NCI-H2107 treated with DMSO at 0.1 percent for 48 hours (cell line): ENCODE data around the gene WWOX.

ENCODE experiments used
- DNase-seq: peaks from one replicate; lab custom pipeline; 2025; ENCODE audit not compliant: unreplicated experiment; lab: John Stamatoyannopoulos, UW

WWOX gene

DNA sequence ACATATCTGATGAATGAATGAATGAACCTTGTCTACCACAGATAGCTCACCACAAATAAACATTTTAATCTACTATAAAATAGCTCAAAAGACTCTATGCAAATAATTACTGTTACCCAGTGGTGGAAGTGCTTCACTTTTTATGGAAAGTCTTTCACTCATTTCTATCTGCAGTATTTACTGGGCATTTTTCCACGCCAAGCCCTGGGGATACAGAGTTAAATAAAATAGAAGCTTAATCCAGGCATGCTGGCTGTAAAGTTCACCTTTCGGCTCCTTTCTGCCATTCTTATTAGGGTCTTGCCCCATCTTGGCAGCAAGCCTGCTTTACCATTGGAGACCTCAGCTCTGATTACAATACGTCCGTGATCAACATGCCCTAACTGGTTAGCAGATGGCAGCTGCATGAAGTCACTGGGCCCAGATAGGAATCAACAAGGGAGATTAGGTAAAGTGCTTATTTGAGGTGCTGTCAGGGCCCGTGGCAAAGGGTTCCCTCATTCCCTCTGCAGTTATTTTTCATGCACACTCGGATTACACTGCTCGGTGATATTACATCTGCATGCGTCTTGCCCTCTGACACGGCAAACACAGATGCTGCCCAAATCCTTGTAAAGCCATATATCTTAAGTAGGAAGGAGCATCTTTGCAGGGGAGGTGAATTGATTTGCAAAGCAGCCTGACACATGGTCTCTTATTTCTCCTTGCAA lies 648.9 kb downstream of the WWOX start:
- DNase-seq = peak; percentile 75

DNA sequence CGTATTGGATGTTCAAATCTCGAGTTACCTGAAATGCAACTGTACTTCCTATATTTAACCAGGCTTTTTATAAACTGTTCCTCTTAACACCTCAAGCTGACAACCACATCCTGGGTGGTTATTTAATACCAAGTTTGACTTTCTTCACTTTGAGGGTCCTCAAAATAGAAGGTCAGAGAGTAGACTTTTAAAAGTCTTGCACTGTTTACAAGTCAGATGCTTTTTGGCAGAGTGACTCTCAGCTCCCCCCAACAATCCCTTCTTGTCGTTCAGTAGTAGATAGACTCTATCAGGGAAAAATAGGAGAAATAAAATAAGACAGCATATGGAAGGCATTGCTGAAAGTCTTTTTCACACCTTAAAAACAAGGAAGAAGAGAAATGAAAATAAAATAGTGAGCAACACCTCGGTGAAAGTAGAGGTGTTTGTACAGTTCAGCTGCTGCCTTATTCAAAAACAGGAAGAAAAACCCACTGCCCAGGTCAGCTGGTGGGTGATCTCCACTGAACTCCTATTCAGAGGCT lies 650.4 kb downstream of the WWOX start:
- DNase-seq = no peak

- no peak for DNase-seq
Measured at GRCh38 chr16:78750611-78751010, 651.2 kb downstream of the WWOX start.

DNA sequence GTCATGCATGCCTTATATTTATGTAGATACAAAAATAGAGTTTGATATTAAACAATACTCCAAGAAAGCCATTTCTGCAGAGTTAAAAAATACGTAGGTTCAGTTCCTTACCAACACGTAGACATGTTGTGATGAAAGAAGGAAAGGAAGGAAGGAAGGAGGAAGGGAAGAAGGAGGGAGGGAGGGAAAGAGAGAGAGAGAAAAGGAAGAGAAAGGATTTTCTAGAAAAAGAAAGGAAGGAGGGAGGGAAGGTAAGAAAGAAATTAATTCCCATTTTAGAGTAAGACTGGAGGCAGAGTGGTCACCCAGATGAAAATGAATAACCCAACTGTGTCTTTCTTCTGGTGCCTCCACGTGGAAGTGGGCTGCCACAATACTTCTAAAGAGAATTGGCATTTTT lies 652.1 kb downstream of the WWOX start:
- DNase-seq = no peak

DNA sequence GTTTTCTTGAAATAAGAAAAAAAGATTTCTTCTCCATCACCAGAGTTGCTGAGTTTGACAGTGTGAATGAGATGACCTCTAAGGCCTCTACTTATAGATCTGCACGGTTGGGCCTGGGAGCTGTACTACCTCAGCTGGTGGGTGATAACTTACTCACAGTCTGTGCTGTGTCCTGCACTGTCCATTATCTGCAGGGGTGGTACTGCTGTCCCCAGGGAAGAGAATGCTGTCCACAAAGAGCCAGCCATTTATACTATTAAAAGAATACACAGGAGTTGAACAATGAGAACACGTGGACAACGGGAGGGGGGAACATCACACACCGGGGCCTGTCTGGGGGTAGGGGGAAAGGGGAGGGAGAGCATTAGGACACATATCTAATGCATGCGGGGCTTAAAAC lies 655.3 kb downstream of the WWOX start:
- DNase-seq = no peak

DNA sequence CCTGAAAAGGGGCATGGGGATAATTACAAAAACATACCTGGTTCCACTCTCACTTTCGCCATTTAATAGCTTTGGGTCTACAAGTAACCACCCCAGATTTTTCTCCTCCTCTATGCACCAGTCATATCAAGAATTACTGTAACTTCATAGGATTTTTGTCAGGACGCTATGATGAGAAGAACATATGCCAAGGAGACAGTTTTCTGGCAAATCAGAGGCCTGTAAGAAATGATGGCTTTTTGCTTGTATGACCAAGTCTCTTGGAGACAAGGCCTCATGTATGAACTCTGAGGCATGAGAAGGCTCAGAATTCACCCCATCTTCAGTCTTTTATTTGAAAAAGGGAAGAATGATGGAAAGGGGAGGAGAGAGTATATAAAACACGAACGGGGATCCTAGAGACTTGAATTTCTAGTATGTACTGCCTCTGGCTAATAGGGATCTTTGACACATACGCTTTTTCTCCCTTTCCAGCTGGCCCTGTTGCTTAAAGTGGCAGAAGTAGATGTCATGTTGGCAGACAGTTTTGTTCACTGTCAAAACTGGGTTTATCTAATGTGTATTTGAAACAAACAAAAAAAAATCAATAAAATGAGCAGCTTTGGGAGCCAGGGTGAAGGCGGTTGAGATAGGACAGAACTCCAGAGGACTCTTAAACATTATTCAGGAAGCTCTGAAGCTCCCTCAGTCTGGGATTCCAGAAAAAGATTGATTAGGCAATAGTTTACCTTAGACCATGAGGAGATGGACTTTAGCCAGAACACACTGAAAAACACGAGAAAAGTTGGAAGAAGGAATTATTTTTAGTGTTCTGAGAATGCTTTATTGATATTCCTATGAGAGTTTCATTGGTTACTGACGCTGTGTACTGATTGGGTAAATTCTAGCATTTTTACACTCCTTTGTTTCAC lies 656.6 kb downstream of the WWOX start:
- DNase-seq = no peak

GRCh38 chr16:78759596-78759995 lies 660.1 kb downstream of the WWOX start:
- DNase-seq = no peak

GRCh38 chr16:78760611-78761010 lies 661.2 kb downstream of the WWOX start:
- DNase-seq = no peak

DNA sequence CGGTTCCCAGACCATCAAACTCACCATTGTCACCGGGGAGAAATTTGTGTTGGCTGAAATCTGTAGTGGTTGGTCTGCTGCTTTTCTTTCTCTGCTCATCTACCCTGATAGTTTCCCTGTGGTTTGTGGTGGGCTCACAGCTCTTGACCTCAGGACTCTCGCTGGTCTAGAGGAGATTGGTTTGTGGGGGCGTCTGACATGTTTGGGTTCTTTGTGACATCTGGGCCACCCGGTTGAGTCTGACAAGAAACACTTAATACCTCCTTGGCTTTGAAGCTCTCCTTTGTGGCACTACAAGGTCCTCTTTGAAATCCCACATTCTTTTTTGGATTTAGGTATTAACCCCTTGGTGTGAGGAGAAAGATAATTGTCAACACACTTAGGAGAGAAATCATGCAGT lies 662.0 kb downstream of the WWOX start:
- DNase-seq = no peak

GRCh38 chr16:78762222-78762621 lies 662.8 kb downstream of the WWOX start:
- DNase-seq = no peak

DNA sequence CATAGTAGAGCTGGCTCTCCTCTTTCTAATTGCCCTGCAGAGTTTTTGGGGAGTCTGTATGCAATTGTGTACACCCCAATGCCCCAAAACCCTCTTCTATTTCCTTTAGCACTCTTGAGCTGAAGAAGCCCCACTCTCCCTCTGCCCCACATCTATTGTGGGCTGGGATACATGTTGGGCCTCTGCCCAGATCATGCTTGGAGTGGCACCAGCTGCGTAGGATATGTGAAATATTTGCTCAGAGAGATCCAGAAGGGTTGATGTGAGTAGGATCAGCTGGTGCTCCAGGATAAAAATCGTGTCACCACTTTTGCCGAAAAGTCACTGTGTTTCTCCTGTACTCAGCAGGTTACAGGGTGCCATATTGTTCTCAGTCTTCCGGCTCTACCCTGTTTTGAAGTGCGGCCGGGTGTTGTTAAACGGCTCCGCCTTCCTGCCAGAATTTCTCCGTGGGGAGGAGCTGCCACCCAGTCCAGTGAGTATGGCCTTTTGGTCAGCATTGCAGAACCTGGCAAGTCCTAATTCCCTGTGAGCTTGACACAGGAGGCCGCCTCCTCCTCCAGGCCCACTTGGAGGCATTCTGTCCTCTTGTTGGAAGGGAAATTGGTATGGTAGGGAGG lies 664.5 kb downstream of the WWOX start:
- no peak for DNase-seq

DNA sequence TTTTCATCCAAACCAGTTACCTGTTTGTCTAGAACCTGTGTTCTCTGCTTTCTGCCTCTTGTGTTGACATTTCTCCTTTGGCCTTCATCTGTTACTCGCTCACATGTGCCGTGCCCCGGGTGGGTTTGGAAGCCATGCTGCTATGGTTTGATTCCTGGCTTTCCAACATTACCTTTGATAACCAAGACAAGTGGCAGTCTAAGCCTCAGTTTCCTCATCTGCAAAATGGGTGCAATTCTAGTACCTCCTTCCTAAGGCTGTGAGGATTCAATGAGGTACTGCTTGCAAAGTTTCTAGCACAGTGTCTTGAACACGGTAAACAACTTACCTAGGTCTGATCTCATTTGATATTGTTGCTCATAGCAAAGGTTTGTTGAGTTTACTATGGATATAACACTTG lies 665.0 kb downstream of the WWOX start:
- DNase-seq = no peak

DNA sequence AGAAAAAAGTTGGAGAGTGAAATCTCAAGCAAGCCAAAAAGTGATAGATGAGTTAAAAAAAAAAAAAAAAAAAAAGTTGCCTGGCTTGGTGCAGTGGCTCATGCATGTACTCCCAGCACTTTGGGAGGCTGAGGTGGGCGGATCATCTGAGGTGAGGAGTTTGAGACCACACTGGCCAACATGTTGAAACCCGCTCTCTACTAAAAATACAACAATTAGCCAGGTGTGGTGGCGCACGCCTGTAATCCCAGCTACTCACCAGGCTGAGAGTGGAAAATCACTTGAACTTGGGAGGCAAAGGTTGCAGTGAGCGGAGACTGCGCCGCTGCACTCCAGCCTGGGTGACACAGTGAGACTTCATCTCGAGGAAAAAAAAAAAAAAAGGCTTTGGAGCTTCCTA lies 668.8 kb downstream of the WWOX start:
- DNase-seq = no peak

DNA sequence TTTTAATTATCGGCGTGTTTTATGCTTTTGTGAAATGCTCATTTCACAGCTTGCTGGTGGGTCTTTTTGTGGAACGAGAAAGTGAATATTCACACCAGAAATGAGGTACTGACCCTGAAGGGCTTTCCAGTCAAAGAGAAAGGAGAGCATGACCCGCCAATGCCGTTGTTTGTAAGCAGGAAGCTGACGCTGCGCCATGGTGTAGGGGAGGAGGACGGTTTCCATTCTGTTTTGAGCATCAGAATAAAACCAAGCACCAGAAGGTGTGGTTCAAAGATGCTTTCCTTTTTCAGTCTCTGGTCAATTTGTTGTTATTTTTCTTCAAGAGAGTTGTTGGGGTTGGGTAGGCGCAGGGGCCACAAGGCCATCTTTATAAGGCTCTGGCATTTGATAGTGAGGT lies 669.3 kb downstream of the WWOX start:
- no peak for DNase-seq

DNA sequence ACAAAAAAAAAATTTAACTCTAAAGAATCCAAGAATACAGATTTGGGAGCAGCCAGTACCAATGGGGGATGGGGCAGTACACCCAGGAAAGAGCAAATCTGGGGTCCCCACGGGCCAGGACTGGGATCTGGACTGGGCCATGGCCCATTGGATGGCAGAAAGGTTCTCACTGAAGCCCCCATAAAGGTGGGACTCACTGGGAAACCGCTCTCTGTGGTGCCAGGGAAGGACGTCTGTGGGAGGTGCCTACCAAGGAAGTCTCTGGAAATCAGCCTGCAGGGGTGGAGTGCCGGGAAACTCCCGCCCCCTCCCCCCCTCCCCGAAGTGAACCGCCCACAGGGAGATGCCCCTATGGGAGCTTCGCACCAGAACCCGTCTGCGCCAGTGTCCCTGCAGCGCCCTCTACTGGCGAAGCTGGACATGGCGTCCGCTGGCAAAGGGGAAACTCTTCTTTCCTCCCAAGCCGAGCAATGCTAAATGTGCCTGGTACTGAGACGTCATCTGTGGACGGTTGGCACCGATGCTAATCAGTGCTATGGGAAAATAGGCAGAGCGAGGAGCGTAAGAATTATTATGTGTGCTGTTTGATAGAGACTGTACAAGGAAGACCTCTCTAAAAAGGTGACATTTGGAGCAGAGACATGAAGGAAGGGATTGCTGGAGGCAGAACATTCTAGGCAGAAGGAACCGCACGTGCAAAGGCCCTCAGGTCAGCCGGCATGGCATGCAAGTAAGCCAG lies 671.1 kb downstream of the WWOX start:
- DNase-seq = no peak

DNA sequence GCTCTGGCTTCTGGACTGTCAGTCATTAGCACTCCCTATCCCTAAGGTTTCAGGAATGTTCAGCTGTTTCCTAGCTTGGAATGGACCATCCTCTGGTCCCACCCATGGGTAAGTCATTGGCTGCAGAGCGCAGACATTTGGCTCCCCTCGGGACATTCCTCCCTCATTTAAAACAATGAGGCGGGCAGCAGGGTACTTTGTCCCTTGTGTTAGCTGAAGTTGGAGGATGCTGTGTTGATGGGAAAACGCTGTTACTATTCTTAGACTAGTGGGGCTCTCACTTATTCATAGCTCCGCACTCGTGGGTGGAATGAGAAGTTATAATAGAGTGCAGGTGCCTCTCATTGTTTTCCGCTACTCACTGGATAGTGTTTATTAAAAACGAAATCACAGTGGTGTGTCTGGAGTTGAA lies 673.8 kb downstream of the WWOX start:
- no peak for DNase-seq

DNA sequence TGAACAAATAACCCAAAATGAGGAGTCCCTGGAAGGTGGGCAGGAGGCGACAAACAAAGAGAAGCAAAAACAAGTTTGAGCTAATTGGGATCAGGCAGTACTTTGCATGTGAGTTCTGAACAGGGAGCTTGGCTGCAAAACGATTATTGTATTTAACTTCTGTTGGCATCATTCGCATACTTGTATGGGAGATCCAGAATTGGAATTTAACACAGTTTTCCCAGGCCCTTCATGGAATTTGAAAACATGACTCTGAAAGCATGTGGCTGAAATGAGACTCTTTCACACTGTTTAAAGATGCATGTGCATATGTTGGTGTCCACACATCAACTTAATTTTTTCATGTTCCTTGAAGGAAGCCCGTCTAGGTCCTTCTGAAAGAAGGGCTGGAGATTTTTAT lies 674.3 kb downstream of the WWOX start:
- no peak for DNase-seq

GRCh38 chr16:78775161-78775561 lies 675.7 kb downstream of the WWOX start:
- no peak for DNase-seq

DNA sequence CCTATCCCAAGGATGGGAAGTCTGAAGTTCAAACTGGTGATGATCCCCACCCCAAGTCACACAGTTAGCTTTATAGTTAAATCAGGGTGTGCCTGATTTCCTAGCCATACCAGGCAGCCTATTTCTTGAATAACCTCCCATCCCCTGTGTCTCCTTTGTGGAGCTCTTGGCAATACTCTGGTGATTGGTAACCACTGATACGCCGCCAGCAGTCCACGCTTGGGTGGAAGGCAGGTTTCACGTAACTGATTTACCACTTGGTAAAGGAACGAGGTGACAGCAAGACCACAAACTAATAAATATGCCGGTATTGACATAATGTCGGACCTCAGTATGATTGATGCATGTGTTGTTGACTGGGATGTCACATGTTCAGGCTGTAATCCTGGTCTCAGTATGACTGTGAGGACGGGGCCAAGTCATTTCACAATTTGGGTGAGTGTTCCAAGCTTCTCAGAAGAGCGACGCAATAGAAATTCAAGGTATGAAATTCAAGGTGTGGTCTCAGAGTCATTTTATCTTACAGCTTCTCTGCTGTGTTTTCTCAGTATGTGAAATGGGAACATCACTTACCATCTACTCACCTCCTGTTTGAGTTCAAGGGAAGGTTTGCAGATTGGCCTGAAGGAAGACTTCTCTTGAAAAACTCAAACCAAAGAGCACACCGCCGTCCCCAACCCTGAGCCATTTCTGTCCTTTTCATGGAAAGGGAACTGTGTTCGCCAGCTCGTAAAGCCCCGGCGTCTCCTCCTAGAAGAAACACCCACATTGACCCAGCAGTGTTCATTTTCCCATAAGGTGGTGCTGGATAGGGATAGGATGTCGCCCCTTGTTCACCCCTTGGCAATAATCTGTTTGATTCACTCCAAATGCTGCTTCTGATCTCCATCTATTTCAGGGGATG lies 678.9 kb downstream of the WWOX start:
- DNase-seq = no peak

DNA sequence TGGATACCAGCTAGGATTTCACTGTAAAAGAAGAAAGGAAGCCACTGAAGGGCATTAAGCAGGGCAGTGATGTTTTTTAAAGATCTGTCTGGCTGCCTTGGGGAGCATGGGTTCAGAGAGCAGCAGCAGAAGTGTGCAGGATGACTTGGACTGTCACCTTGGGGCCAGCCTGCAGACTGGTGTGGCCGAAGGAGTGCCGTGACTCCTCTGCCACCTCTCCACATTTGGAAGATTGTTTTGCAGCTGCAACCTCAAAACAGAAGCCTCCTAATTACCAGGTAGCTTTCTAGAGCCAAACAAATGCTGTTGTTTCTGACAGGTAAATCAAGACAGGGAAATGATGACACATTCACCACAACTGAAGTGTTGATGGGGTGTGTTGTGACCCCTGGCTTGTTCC lies 681.4 kb downstream of the WWOX start:
- no peak for DNase-seq
